ENCODE data around the gene PBLD.

PBLD gene

DNA sequence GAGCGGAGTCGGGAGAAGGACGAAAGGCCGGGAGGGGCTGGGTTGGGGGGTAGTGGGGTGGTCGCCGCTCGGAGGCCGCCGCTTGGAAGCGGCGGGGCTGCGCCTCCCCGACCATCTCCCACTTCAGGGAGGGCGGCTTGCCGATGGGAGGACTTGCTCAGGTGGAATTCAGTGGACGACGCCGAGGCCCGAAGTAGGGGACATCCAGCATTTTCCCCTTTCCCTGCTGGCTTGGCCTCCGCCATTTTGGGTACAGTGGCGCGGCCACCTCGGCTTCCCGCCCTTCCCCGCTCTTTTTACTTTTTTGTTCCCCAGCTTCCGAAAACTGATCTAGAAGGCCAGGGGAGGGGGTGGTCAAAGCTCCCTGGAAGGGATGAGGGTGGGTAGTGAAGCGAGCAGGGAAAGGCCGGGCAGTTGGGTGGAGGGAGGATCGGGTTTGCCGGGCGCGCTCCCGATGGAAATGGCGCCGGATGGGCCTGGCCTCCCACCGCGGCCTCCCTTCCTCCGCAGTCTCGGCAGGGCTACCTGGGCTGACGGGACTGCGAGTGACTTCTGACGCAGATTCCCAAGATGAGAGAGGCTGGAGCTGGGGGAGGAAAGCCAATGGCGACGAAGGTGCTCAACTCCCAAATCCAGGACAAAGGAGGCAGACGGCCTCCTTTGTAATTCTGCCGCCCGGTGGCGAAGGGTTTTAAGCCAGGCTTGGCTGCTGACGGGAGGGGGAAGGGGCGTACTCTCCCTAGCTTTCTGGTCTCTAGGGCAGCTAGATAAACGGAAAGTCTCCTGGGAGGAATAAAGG is at the start of gene PBLD:
TSS of gene PBLD (minus strand) at position 670 of the 799 bp plus-strand sequence. CDS start 26,084 bp downstream, outside the sequence.
- TF ChIP-seq, protein P1, sequence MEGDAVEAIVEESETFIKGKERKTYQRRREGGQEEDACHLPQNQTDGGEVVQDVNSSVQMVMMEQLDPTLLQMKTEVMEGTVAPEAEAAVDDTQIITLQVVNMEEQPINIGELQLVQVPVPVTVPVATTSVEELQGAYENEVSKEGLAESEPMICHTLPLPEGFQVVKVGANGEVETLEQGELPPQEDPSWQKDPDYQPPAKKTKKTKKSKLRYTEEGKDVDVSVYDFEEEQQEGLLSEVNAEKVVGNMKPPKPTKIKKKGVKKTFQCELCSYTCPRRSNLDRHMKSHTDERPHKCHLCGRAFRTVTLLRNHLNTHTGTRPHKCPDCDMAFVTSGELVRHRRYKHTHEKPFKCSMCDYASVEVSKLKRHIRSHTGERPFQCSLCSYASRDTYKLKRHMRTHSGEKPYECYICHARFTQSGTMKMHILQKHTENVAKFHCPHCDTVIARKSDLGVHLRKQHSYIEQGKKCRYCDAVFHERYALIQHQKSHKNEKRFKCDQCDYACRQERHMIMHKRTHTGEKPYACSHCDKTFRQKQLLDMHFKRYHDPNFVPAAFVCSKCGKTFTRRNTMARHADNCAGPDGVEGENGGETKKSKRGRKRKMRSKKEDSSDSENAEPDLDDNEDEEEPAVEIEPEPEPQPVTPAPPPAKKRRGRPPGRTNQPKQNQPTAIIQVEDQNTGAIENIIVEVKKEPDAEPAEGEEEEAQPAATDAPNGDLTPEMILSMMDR (IDR thresholded peaks at IDR 0.05; ENCODE audit: borderline replicate concordance, insufficient read depth, low read depth, low read length) = peak; percentile 52
- H3K4me3 ChIP-seq (ENCODE audit: low read depth, low read length) = peak within 1 kb of the TSS; percentile 85

GRCh38 chr10:68371604-68372003 is 38.9 kb upstream of the PBLD start:
- no peak overlapping the region for H3K4me3 ChIP-seq (ENCODE audit: low read depth, low read length)
- TF ChIP-seq, protein P1 (IDR thresholded peaks at IDR 0.05; ENCODE audit: borderline replicate concordance, insufficient read depth, low read depth, low read length) = no peak

- TF ChIP-seq, protein P1 (IDR thresholded peaks at IDR 0.05; ENCODE audit: borderline replicate concordance, insufficient read depth, low read depth, low read length) = no peak
- no peak overlapping the region for H3K4me3 ChIP-seq (ENCODE audit: low read depth, low read length)
Observed at GRCh38 chr10:68367121-68367520, 34.4 kb upstream of the PBLD start.

DNA sequence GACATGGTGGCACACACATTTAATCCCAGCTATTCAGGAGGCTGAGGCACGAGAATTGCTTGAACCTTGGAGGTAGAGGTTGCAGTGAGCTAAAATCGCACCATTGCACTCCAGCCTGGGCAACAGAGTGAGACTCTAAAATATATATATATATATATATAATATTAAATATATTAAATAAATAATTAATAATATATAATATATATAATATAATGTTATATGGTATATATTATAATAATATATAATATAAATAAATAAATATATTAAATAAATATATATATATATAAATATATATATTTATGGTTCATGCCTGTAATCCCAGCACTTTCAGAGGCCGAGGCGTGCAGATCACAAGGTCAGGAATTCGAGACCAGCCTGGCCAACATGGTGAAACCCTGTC is 33.9 kb upstream of the PBLD start:
- no peak overlapping the region for H3K4me3 ChIP-seq (ENCODE audit: low read depth, low read length)

GRCh38 chr10:68365611-68366010 is 32.9 kb upstream of the PBLD start:
- H3K4me3 ChIP-seq (ENCODE audit: low read depth, low read length) = no peak overlapping the region
- TF ChIP-seq, protein P1 (IDR thresholded peaks at IDR 0.05; ENCODE audit: borderline replicate concordance, insufficient read depth, low read depth, low read length) = no peak

More for the DNA sequence above, 33.9 kb upstream of the PBLD start:
- TF ChIP-seq, protein P1 (IDR thresholded peaks at IDR 0.05; ENCODE audit: borderline replicate concordance, insufficient read depth, low read depth, low read length) = no peak

GRCh38 chr10:68364101-68364886 is 31.6 kb upstream of the PBLD start:
- no peak overlapping the region for H3K4me3 ChIP-seq (ENCODE audit: low read depth, low read length)
- TF ChIP-seq, protein P1 (IDR thresholded peaks at IDR 0.05; ENCODE audit: borderline replicate concordance, insufficient read depth, low read depth, low read length) = no peak
